ENCODE results near the gene MAT2A. TPM values are rescaled to one million over a fixed set of nuclear protein-coding genes. Genes with fewer than 3 reads are reported as not detected.

Gene MAT2A
- total RNA-seq, 4 donors from 2014 or later: 139 to 164 (median 145) TPM

DNA sequence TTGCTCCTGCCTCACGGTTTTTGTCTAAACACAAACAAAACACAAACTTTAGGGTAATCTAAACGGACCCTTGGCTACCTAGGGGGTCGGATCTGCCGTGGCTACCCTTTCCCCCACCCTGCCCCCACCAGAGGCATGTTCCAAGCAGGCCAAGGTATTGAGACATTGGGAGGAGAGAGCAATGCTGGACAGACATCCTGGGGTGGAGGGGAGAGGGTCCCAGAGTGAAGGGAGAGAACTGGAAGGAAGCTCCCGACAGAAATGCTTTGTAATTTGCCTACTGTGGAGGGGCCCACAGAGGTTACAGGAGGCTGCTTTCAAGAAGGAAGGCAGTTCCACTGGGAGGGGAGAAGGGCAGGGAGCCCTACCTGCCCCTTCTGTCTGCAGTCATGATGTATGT lies 13.9 kb upstream of the MAT2A start:
- no peaks in the 10 kb centered on the region for H3K9me3 ChIP-seq
- DNase-seq (ENCODE audit: low spot score in 2 of 2): no peak
- H3K4me3 ChIP-seq: no peak overlapping the region
- TF ChIP-seq, protein P1, sequence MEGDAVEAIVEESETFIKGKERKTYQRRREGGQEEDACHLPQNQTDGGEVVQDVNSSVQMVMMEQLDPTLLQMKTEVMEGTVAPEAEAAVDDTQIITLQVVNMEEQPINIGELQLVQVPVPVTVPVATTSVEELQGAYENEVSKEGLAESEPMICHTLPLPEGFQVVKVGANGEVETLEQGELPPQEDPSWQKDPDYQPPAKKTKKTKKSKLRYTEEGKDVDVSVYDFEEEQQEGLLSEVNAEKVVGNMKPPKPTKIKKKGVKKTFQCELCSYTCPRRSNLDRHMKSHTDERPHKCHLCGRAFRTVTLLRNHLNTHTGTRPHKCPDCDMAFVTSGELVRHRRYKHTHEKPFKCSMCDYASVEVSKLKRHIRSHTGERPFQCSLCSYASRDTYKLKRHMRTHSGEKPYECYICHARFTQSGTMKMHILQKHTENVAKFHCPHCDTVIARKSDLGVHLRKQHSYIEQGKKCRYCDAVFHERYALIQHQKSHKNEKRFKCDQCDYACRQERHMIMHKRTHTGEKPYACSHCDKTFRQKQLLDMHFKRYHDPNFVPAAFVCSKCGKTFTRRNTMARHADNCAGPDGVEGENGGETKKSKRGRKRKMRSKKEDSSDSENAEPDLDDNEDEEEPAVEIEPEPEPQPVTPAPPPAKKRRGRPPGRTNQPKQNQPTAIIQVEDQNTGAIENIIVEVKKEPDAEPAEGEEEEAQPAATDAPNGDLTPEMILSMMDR (IDR thresholded peaks at IDR 0.05): no peak
- TF ChIP-seq POLR2A (IDR thresholded peaks at IDR 0.05): no peak
- no peak for TF ChIP-seq EP300 (IDR thresholded peaks at IDR 0.05)
- H3K36me3 ChIP-seq: no peaks in the 10 kb centered on the region
- H3K27me3 ChIP-seq: no peaks in the 10 kb centered on the region
- 58 to 67% methylated on average over 5 of the region's 5 CpGs for WGBS, 2 donors
- peak overlapping the region in 3 of 4 donors; percentile 30 to 73 (median 55) for H3K27ac ChIP-seq
- H3K4me1 ChIP-seq: peaks cover 0 to 18% (median 9%) of the 10 kb centered on the region in 4 donors

DNA sequence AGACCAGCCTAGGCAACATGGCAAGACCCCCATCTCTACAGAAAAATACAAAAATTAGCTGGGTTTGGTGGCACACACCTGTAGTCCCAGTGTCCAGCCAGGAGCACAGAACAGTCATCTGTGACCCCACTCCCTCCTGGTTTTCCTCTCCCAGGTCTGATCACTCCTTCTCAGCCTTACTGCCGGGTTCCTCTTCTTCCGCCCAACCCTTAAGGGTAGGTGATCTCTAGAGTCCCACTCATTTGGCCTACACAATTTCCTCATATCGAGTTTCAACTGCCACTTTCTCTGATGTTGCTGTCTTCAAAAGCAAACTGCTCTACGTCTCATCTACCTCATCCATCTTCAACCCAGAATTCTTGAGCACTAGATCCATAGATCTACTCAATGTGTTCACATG lies 13.4 kb upstream of the MAT2A start:
- no peaks in the 10 kb centered on the region for H3K36me3 ChIP-seq
- H3K27ac ChIP-seq: peak overlapping the region in 1 of 4 donors; percentile 73
- H3K27me3 ChIP-seq: no peaks in the 10 kb centered on the region
- peaks cover 0 to 18% (median 9%) of the 10 kb centered on the region in 4 donors for H3K4me1 ChIP-seq
- TF ChIP-seq, protein P1 (IDR thresholded peaks at IDR 0.05): no peak
- no peak for TF ChIP-seq EP300 (IDR thresholded peaks at IDR 0.05)
- no peak for TF ChIP-seq POLR2A (IDR thresholded peaks at IDR 0.05)
- H3K9me3 ChIP-seq: no peaks in the 10 kb centered on the region
- 82 to 85% methylated on average over 4 of the region's 4 CpGs for WGBS, 2 donors
- DNase-seq (ENCODE audit: low spot score in 2 of 2): no peak
- H3K4me3 ChIP-seq: no peak overlapping the region

DNA sequence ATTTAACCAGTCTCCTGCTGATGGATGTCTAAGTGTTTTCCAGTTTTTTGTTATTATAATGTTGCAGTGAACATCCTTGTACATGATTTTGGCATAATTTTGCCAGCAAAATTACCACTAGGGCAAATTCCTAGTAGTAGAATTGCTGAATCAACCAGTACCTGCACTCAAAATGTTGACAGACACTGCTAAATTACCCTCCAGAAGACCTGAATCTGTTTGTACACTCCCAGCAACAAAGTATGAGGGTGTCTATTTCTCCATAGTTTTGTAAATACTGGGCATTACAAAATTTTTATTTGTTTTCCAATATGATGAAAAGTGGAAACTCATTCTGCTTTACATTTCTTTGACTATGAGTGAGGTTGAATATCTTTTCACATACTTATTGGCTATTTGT lies 11.2 kb upstream of the MAT2A start:
- TF ChIP-seq POLR2A (IDR thresholded peaks at IDR 0.05) (no peak), EP300 (IDR thresholded peaks at IDR 0.05) (no peak)
- H3K36me3 ChIP-seq: no peaks in the 10 kb centered on the region
- H3K9me3 ChIP-seq: no peaks in the 10 kb centered on the region
- H3K4me1 ChIP-seq: peaks cover 0 to 18% (median 9%) of the 10 kb centered on the region in 4 donors
- no peak overlapping the region for H3K27ac ChIP-seq
- DNase-seq (ENCODE audit: low spot score in 2 of 2): no peak
- H3K4me3 ChIP-seq: no peak overlapping the region
- no peaks in the 10 kb centered on the region for H3K27me3 ChIP-seq

DNA sequence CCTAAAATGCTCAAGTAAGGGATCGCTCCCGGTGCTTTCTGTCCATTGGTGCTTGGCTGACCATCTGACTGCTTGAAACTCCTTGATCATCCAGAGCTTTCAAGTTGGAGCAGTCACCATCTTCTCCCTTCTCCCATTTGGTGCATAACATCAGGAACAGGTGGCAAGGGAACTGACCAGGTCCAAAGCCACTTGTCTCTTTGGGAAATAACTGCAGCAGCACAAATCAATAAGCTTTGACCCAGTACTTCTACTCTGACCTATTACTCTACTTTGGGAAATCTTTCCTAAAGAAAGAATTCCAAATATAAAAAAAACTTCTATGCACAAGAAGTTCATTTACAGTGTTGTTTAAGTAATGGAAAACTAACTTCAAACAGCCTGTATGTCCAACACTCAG lies 10.6 kb upstream of the MAT2A start:
- TF ChIP-seq POLR2A (IDR thresholded peaks at IDR 0.05) (no peak), EP300 (IDR thresholded peaks at IDR 0.05) (no peak)
- TF ChIP-seq, protein P1 (IDR thresholded peaks at IDR 0.05): no peak
- Histone ChIP-seq H3K36me3 (no peaks in the 10 kb centered on the region), H3K9me3 (no peaks in the 10 kb centered on the region), H3K4me3 (no peak overlapping the region), H3K27ac (no peak overlapping the region), H3K4me1 (peaks cover 0 to 18% (median 9%) of the 10 kb centered on the region in 4 donors), H3K27me3 (no peaks in the 10 kb centered on the region)
- 84 to 94% methylated on average over 2 of the region's 2 CpGs for WGBS, 2 donors
- DNase-seq (ENCODE audit: low spot score in 2 of 2): no peak

DNA sequence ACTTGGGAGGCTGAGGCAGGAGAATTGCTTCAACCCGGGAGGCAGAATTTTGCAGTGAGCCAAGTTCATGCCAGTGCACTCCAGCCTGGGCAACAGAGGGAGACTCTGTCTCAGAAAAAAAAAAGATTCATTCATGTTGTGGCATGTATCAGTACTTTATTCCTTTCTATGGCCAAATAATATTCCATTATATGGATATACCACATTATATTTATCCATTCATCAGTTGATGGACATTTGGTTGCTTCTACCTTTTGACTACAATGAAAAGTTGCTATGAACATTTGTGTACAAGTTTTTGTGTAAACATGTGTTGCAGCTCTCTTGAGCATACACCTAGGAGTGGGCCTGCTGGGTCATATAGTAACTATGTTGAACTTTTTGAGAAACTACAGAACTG lies 9.2 kb upstream of the MAT2A start:
- WGBS, 2 donors: 100% methylated on average over 1 of the region's 1 CpG
- Histone ChIP-seq H3K4me1 (peaks cover 0 to 4% (median 1%) of the 10 kb centered on the region in 4 donors), H3K36me3 (no peaks in the 10 kb centered on the region), H3K27ac (no peak overlapping the region), H3K27me3 (no peaks in the 10 kb centered on the region), H3K4me3 (no peak overlapping the region), H3K9me3 (no peaks in the 10 kb centered on the region)
- no peak for DNase-seq (ENCODE audit: low spot score in 2 of 2)
- no peak for TF ChIP-seq EP300 (IDR thresholded peaks at IDR 0.05)
- TF ChIP-seq, protein P1 (IDR thresholded peaks at IDR 0.05): no peak
- TF ChIP-seq POLR2A (IDR thresholded peaks at IDR 0.05): no peak

DNA sequence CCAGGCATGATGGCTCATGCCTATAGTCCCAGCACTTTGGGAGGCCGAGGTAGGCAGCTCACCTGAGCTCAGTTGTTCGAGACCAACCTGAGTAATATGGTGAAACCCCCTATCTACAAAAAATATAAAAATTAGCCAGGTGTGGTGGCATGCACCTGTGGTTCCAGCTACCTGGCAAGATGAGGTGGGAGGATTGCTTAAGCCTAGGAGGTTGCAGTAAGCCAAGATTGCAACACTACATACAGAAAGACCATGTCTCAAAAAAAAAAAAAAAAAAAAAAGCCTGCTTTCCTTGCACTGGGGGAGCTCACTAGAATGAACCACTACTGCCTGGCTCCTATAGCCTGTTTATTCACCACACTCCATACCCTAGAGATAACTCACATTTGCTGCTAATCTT lies 7.4 kb upstream of the MAT2A start:
- H3K4me1 ChIP-seq: peaks cover 0 to 6% (median 1%) of the 10 kb centered on the region in 4 donors
- no peaks in the 10 kb centered on the region for H3K9me3 ChIP-seq
- no peak overlapping the region for H3K4me3 ChIP-seq
- no peaks in the 10 kb centered on the region for H3K36me3 ChIP-seq
- H3K27me3 ChIP-seq: no peaks in the 10 kb centered on the region
- TF ChIP-seq POLR2A (IDR thresholded peaks at IDR 0.05) (no peak), EP300 (IDR thresholded peaks at IDR 0.05) (no peak)
- TF ChIP-seq, protein P1 (IDR thresholded peaks at IDR 0.05): no peak
- DNase-seq (ENCODE audit: low spot score in 2 of 2): no peak
- no peak overlapping the region for H3K27ac ChIP-seq
- 50% methylated on average over 2 of the region's 2 CpGs for WGBS, 2 donors

Measured in tibial nerve (tissue), 4 donors.